ENCODE results near the gene FGF1. TPM values are rescaled to one million over a fixed set of nuclear protein-coding genes. Genes with fewer than 3 reads are reported as not detected.

Gene FGF1
- total RNA-seq, 1 experiment from 2014 or later: 3.2 TPM

GRCh38 chr5:142552107-142552506, 133.8 kb downstream of the FGF1 start:
- no peak overlapping the region for H3K56ac ChIP-seq (ENCODE audit: insufficient read length, low read depth, low read length)
- H3K18ac ChIP-seq (ENCODE audit: insufficient read length, low read depth, low read length): no peak overlapping the region
- H3K4me2 ChIP-seq (ENCODE audit: insufficient read depth, insufficient read length, low read length): peak overlapping the region; percentile 62
- H3T11ph ChIP-seq (ENCODE audit: low read length): no peak overlapping the region
- no peaks in the 10 kb centered on the region for H4K20me1 ChIP-seq (ENCODE audit: control insufficient read depth, insufficient read depth, insufficient read length)
- H3K9ac ChIP-seq (ENCODE audit: extremely low read depth, insufficient read length, low read length): no peak overlapping the region
- peak overlapping the region in 2 of 3 experiments; percentile 56 to 97; a peak in 5 of 7 replicates for H3K27ac Mint-ChIP-seq
- H4K8ac ChIP-seq (replicated peaks; ENCODE audit: insufficient read length, low read depth, low read length): no peak overlapping the region
- H2AFZ ChIP-seq (ENCODE audit: low read length): no peak overlapping the region
- no peak overlapping the region for H2BK12ac ChIP-seq (ENCODE audit: insufficient read length, low read depth, low read length)
- peaks cover 5% of the 10 kb centered on the region for H3K23me2 ChIP-seq (ENCODE audit: insufficient read length, low read depth, low read length, poor library complexity, severe bottlenecking)
- H3K79me1 ChIP-seq (ENCODE audit: insufficient read depth, low read depth, low read length, poor library complexity, severe bottlenecking): no peaks in the 10 kb centered on the region
- H3K9me3 Mint-ChIP-seq: no peaks in the 10 kb centered on the region; a peak in 1 of 5 replicates
- TF ChIP-seq CTCF (conservative IDR thresholded peaks at IDR 0.05): no peak
- H3K4me1 Mint-ChIP-seq: peaks cover 24 to 35% of the 10 kb centered on the region in 2 experiments
- H2BK5ac ChIP-seq (ENCODE audit: insufficient read length, low read length): no peak overlapping the region
- H2BK120ac ChIP-seq (ENCODE audit: low read depth, low read length, poor library complexity, severe bottlenecking): no peak overlapping the region
- H4K91ac ChIP-seq (ENCODE audit: insufficient read length, low read depth, low read length): no peak overlapping the region
- no peak overlapping the region for H2BK20ac ChIP-seq (ENCODE audit: low read depth, low read length, poor library complexity, severe bottlenecking)
- H3K23ac ChIP-seq (ENCODE audit: insufficient read length, low read depth, low read length): no peak overlapping the region
- no peaks in the 10 kb centered on the region for H3K9me3 ChIP-seq (ENCODE audit: control insufficient read depth, low read depth, low read length)
- H3K4me1 ChIP-seq (ENCODE audit: insufficient read depth, low read length): peaks cover 6% of the 10 kb centered on the region; the same call in 1 of the 2 replicates
- H3K27ac ChIP-seq (ENCODE audit: insufficient read length, low read depth, low read length): peak overlapping the region; percentile 17
- peaks cover 1% of the 10 kb centered on the region; the same call in 1 of the 2 replicates for H3K27me3 Mint-ChIP-seq (ENCODE audit: low read depth)
- no peaks in the 10 kb centered on the region for H3K27me3 ChIP-seq (ENCODE audit: insufficient read depth, low read length)
- H2BK15ac ChIP-seq (ENCODE audit: low read depth, low read length): no peak overlapping the region
- no peaks in the 10 kb centered on the region; a peak in 1 of 7 replicates for H3K36me3 Mint-ChIP-seq (ENCODE audit: insufficient read depth in 1 of 3, low read depth in 3 of 3)
- no peaks in the 10 kb centered on the region for H3K79me2 ChIP-seq (ENCODE audit: insufficient read depth, low read length)
- H3K4me3 Mint-ChIP-seq: peak overlapping the region; percentile 66 to 71
- H3K14ac ChIP-seq (ENCODE audit: insufficient read depth, low read length): no peak overlapping the region
- WGBS (ENCODE audit: extremely low coverage, insufficient read length, low lambda C conversion rate): no CpG with 5 or more reads among the region's 6 CpGs
- H3K4ac ChIP-seq (ENCODE audit: low read depth, low read length): no peak overlapping the region
- no peak overlapping the region for H4K5ac ChIP-seq (ENCODE audit: insufficient read length, low read depth, low read length)
- no peak for DNase-seq
- H2AK5ac ChIP-seq (ENCODE audit: insufficient read length, low read length): no peak overlapping the region
